Cardiac fibroblast (primary cell): ENCODE measurements around the gene CDK14.

Source experiments
- DNase-seq, 2 donors: peaks; one replicate each; pipeline versions ENCODE4 v3.0.0 to v3.0.0-alpha.2; 2010; ENCODE audit warnings: low read depth in 2 of 2
- H3K4me3 ChIP-seq, 2 donors: replicated peaks in 1 of 2; 1 replicate in 1 of 2; 2 replicates in 1 of 2; pipeline ENCODE4 v1.5.1; 2011; ENCODE audit warnings: low read depth in 2 of 2, low read length in 2 of 2, mild to moderate bottlenecking in 2 of 2, moderate library complexity in 1 of 2
- TF ChIP-seq, protein P1 (sequence below): IDR thresholded peaks from one replicate; pipeline ENCODE4 v1.5.1; 2011; ENCODE audit warnings: low read depth, mild to moderate bottlenecking, low read length, inconsistent platforms

CDK14 gene

DNA sequence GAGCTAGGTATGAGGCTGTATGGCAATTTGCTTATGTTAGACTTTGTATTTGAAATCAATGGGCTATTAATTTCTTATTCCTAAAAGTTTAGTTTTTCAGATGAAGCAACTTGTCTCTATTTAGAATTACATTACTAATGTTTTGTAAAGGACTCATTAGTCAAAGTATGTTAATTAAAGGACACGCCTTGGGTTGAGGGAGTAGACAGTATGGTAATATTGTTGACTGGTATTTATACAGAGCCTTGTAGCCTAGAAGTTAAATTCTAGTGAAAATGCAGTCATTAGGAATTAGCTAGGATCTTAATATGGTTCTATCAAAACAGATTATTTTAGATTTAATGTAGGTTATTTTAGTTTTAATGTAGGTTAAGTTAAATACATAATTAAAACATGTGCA is 6.2 kb downstream of the CDK14 start:
- TF ChIP-seq, protein P1, sequence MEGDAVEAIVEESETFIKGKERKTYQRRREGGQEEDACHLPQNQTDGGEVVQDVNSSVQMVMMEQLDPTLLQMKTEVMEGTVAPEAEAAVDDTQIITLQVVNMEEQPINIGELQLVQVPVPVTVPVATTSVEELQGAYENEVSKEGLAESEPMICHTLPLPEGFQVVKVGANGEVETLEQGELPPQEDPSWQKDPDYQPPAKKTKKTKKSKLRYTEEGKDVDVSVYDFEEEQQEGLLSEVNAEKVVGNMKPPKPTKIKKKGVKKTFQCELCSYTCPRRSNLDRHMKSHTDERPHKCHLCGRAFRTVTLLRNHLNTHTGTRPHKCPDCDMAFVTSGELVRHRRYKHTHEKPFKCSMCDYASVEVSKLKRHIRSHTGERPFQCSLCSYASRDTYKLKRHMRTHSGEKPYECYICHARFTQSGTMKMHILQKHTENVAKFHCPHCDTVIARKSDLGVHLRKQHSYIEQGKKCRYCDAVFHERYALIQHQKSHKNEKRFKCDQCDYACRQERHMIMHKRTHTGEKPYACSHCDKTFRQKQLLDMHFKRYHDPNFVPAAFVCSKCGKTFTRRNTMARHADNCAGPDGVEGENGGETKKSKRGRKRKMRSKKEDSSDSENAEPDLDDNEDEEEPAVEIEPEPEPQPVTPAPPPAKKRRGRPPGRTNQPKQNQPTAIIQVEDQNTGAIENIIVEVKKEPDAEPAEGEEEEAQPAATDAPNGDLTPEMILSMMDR: no peak
- H3K4me3 ChIP-seq: no peak overlapping the region
- DNase-seq: no peak

- no peak for DNase-seq
- TF ChIP-seq, protein P1: no peak
Observed at GRCh38 chr7:90603346-90603745, 7.2 kb downstream of the CDK14 start.

GRCh38 chr7:90604383-90604782 is 8.3 kb downstream of the CDK14 start:
- TF ChIP-seq, protein P1: no peak
- H3K4me3 ChIP-seq: no peak overlapping the region

More at GRCh38 chr7:90603346-90603745, 7.2 kb downstream of the CDK14 start:
- H3K4me3 ChIP-seq: no peak overlapping the region

DNA sequence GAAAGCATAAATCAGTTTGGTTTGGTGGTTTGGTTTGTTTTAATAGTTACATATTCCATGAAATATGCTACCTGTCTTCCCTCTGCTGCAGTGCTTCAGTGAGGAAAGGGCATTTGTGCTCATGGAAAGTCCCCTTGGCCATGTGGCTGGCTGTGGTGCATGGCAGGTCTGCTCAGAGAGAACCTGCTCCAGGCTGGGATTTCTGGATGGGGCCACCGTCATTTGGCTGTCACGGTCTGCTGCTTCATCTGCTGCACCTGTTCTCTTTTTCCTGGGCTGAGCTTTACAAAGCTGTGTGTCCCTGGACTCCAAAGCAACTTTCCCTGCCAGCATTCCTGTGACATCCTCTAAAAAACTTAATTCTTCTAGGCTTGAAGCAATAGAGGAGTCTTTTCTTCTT is 8.9 kb downstream of the CDK14 start:
- H3K4me3 ChIP-seq: no peak overlapping the region
- DNase-seq: no peak
- TF ChIP-seq, protein P1: no peak

More at GRCh38 chr7:90604383-90604782, 8.3 kb downstream of the CDK14 start:
- DNase-seq: no peak

GRCh38 chr7:90607196-90607595 is 11.1 kb downstream of the CDK14 start:
- TF ChIP-seq, protein P1: no peak
- no peak overlapping the region for H3K4me3 ChIP-seq
- DNase-seq: peak; percentile 22 to 49

DNA sequence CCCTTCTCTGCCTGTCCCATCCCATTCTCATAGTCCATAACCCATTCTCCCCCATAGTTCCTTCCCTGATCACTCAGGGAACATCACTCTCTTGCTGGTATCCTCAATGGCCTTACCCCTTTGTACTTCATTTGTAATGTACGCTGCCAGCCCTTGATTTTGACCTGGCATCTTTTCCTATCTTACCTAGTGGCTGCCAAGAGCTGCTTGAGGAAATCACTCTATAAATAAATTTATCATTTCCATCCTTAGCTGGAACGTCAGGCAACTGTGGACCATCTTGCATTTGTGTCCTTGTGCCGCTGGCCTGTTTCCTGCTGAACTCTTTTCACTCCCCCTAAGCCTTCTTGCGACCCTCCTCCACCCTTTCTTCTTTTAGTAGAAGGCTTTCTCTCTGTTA is 14.0 kb downstream of the CDK14 start:
- TF ChIP-seq, protein P1: no peak
- DNase-seq: no peak
- H3K4me3 ChIP-seq: no peak overlapping the region

GRCh38 chr7:90611115-90611514 is 15.0 kb downstream of the CDK14 start:
- DNase-seq: no peak
- TF ChIP-seq, protein P1: no peak
- no peak overlapping the region for H3K4me3 ChIP-seq
